ENCODE measurements around the gene DYRK3.
"Not testable (repeated sequence)": the region's sequence is repeated elsewhere in the genome, so short reads cannot be mapped to it uniquely, and the experiment has no call there.

DYRK3 gene

GRCh38 chr1:206633708-206634121 lies 1.6 kb upstream of the DYRK3 start:
- no peak for DNase-seq

GRCh38 chr1:206634365-206635079 lies 814 bp upstream of the DYRK3 start:
- peak; percentile 89 for DNase-seq

GRCh38 chr1:206635978-206636345 lies 626 bp downstream of the DYRK3 start:
- no peak for DNase-seq

GRCh38 chr1:206636671-206637070 lies 1.3 kb downstream of the DYRK3 start:
- no peak for DNase-seq

- no peak for DNase-seq
Observed at GRCh38 chr1:206637605-206638004, 2.3 kb downstream of the DYRK3 start.

GRCh38 chr1:206642074-206642473 lies 6.7 kb downstream of the DYRK3 start:
- DNase-seq, result not testable (repeated sequence)

- DNase-seq, result no peak
Observed at GRCh38 chr1:206643118-206643698, 7.9 kb downstream of the DYRK3 start.

- DNase-seq, result no peak
Observed at GRCh38 chr1:206646504-206646903, 11.2 kb downstream of the DYRK3 start.

- DNase-seq, result no peak
Observed at GRCh38 chr1:206647224-206647623, 11.9 kb downstream of the DYRK3 start.

GRCh38 chr1:206649261-206649921 lies 14.1 kb downstream of the DYRK3 start:
- DNase-seq, result no peak

GRCh38 chr1:206651014-206651413 lies 15.7 kb downstream of the DYRK3 start:
- DNase-seq, result no peak

GRCh38 chr1:206651958-206652890 lies 16.9 kb downstream of the DYRK3 start:
- DNase-seq, result no peak

GRCh38 chr1:206653715-206654459 lies 18.6 kb downstream of the DYRK3 start:
- DNase-seq, result no peak

GRCh38 chr1:206654828-206655227 lies 19.5 kb downstream of the DYRK3 start:
- DNase-seq, result no peak

- DNase-seq, result no peak
Observed at GRCh38 chr1:206655471-206655882, 20.1 kb downstream of the DYRK3 start.

- DNase-seq, result no peak
Observed at GRCh38 chr1:206656936-206657335, 21.6 kb downstream of the DYRK3 start.

- DNase-seq, result no peak
Observed at GRCh38 chr1:206657751-206658150, 22.4 kb downstream of the DYRK3 start.

- peak; percentile 72 for DNase-seq
Observed at GRCh38 chr1:206658264-206658980, 23.1 kb downstream of the DYRK3 start.

GRCh38 chr1:206658981-206659273 lies 23.6 kb downstream of the DYRK3 start:
- no peak for DNase-seq

- DNase-seq, result no peak
Observed at GRCh38 chr1:206660136-206660535, 24.8 kb downstream of the DYRK3 start.

- no peak for DNase-seq
Observed at GRCh38 chr1:206661161-206661820, 26.0 kb downstream of the DYRK3 start.
